ENCODE results near the gene DRC7. TPM values are rescaled to one million over a fixed set of nuclear protein-coding genes. Genes with fewer than 3 reads are reported as not detected.
A peak's percentile ranks its signal among the peaks of the same experiment; 100 is the strongest.

The DRC7 gene
- total RNA-seq, 1 donor from 2014 or later = 0.16 TPM

GRCh38 chr16:57647136-57647875, 47.3 kb upstream of the DRC7 start:
- Mint-ChIP-seq H3K9me3 (no peaks in the 10 kb centered on the region), H3K27ac (ENCODE audit: unreplicated experiment) (peak overlapping the region; percentile 27), H3K4me3 (no peak overlapping the region), H3K4me1 (peaks cover 22% of the 10 kb centered on the region), H3K36me3 (ENCODE audit: low read depth) (peaks cover 6% of the 10 kb centered on the region), H3K27me3 (ENCODE audit: low read depth) (no peaks in the 10 kb centered on the region)
- TF ChIP-seq, protein P1, sequence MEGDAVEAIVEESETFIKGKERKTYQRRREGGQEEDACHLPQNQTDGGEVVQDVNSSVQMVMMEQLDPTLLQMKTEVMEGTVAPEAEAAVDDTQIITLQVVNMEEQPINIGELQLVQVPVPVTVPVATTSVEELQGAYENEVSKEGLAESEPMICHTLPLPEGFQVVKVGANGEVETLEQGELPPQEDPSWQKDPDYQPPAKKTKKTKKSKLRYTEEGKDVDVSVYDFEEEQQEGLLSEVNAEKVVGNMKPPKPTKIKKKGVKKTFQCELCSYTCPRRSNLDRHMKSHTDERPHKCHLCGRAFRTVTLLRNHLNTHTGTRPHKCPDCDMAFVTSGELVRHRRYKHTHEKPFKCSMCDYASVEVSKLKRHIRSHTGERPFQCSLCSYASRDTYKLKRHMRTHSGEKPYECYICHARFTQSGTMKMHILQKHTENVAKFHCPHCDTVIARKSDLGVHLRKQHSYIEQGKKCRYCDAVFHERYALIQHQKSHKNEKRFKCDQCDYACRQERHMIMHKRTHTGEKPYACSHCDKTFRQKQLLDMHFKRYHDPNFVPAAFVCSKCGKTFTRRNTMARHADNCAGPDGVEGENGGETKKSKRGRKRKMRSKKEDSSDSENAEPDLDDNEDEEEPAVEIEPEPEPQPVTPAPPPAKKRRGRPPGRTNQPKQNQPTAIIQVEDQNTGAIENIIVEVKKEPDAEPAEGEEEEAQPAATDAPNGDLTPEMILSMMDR (conservative IDR thresholded peaks at IDR 0.05) = no peak
- DNase-seq (ENCODE audit: low read depth, low spot score) = no peak

- Mint-ChIP-seq H3K4me3 (no peak overlapping the region), H3K36me3 (ENCODE audit: low read depth) (peaks cover 6% of the 10 kb centered on the region), H3K4me1 (peaks cover 17% of the 10 kb centered on the region), H3K9me3 (no peaks in the 10 kb centered on the region), H3K27ac (ENCODE audit: unreplicated experiment) (no peak overlapping the region), H3K27me3 (ENCODE audit: low read depth) (no peaks in the 10 kb centered on the region)
- TF ChIP-seq, protein P1 (conservative IDR thresholded peaks at IDR 0.05) = no peak
- no peak for DNase-seq (ENCODE audit: low read depth, low spot score)
Observed at GRCh38 chr16:57648125-57648524, 46.5 kb upstream of the DRC7 start.

GRCh38 chr16:57648581-57649442, 45.8 kb upstream of the DRC7 start:
- H3K27me3 Mint-ChIP-seq (ENCODE audit: low read depth) = no peaks in the 10 kb centered on the region
- H3K4me1 Mint-ChIP-seq = peaks cover 22% of the 10 kb centered on the region
- TF ChIP-seq, protein P1 (conservative IDR thresholded peaks at IDR 0.05) = peak; percentile 100
- no peaks in the 10 kb centered on the region for H3K9me3 Mint-ChIP-seq
- DNase-seq (ENCODE audit: low read depth, low spot score) = peak; percentile 95
- no peak overlapping the region for H3K27ac Mint-ChIP-seq (ENCODE audit: unreplicated experiment)
- H3K36me3 Mint-ChIP-seq (ENCODE audit: low read depth) = peaks cover 6% of the 10 kb centered on the region
- no peak overlapping the region for H3K4me3 Mint-ChIP-seq

DNA sequence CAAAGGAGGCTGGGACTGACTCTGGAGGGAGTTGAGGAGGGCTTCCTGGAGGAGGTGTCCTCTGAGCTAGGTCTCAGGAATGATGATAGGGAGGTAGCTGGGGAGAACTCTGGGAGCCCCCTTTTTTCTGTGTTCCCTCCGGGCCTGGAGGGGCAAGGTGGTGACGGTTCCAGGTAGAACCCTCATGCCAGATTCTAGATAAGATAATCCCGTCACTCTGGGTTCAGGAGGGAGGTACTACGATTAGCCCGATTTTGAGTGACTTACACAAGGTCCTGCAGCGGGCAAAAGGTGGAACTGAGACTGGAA, 45.2 kb upstream of the DRC7 start:
- no peak overlapping the region for H3K27ac Mint-ChIP-seq (ENCODE audit: unreplicated experiment)
- H3K4me3 Mint-ChIP-seq = no peak overlapping the region
- no peaks in the 10 kb centered on the region for H3K27me3 Mint-ChIP-seq (ENCODE audit: low read depth)
- H3K9me3 Mint-ChIP-seq = no peaks in the 10 kb centered on the region
- TF ChIP-seq, protein P1 (conservative IDR thresholded peaks at IDR 0.05) = no peak
- peaks cover 23% of the 10 kb centered on the region for H3K4me1 Mint-ChIP-seq
- peaks cover 6% of the 10 kb centered on the region for H3K36me3 Mint-ChIP-seq (ENCODE audit: low read depth)
- DNase-seq (ENCODE audit: low read depth, low spot score) = no peak

DNA sequence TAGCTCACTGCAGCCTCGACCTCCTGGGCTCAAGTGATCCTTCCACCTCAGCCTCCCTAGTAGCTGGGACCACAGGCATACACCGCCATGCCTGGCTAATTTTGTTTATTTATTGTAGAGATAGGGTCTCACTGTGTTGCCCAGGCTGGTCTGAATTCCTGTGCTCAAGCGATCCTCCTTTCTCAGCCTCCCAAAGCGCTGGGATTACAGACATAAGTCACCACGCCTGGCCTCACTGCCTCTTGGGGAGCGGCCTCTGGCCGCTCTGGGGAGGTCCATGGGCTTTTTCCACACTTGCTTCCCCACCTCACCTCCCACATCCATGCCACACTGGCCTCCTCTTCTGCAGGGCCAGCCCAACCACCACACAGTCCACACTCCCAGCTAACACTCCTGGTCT, 44.8 kb upstream of the DRC7 start:
- no peaks in the 10 kb centered on the region for H3K9me3 Mint-ChIP-seq
- no peak for DNase-seq (ENCODE audit: low read depth, low spot score)
- no peaks in the 10 kb centered on the region for H3K27me3 Mint-ChIP-seq (ENCODE audit: low read depth)
- H3K36me3 Mint-ChIP-seq (ENCODE audit: low read depth) = peaks cover 6% of the 10 kb centered on the region
- peaks cover 23% of the 10 kb centered on the region for H3K4me1 Mint-ChIP-seq
- TF ChIP-seq, protein P1 (conservative IDR thresholded peaks at IDR 0.05) = no peak
- no peak overlapping the region for H3K27ac Mint-ChIP-seq (ENCODE audit: unreplicated experiment)
- H3K4me3 Mint-ChIP-seq = no peak overlapping the region
